AG10803 (cell line): ENCODE data around the gene TYW3.
"Not testable (repeated sequence)": the region's sequence is repeated elsewhere in the genome, so short reads cannot be mapped to it uniquely, and the experiment has no call there.

Source experiments
- DNase-seq: peaks from one replicate; pipeline ENCODE4 v3.0.0; 2010; ENCODE audit warnings: low read depth
- H3K4me3 ChIP-seq: 2 replicates; pipeline ENCODE4 v1.5.1; 2011; ENCODE audit warnings: mild to moderate bottlenecking, low read length, control low read depth
- CTCF ChIP-seq: conservative IDR thresholded peaks from 2 replicates; pipeline ENCODE4 v1.5.1; 2011; ENCODE audit warnings: mild to moderate bottlenecking, low read length, control low read depth, inconsistent platforms

The TYW3 gene

GRCh38 chr1:74755475-74755874, 22.5 kb downstream of the TYW3 start:
- no peak overlapping the region for H3K4me3 ChIP-seq
- no peak for TF ChIP-seq CTCF
- no peak for DNase-seq

GRCh38 chr1:74756650-74757049, 23.7 kb downstream of the TYW3 start:
- not testable (repeated sequence) for H3K4me3 ChIP-seq, DNase-seq

- no peak overlapping the region for H3K4me3 ChIP-seq
- no peak for DNase-seq
- no peak for TF ChIP-seq CTCF
Observed at GRCh38 chr1:74763807-74764206, 30.9 kb downstream of the TYW3 start.

GRCh38 chr1:74766579-74766978, 33.6 kb downstream of the TYW3 start:
- TF ChIP-seq CTCF = no peak
- DNase-seq = no peak
- H3K4me3 ChIP-seq = no peak overlapping the region

DNA sequence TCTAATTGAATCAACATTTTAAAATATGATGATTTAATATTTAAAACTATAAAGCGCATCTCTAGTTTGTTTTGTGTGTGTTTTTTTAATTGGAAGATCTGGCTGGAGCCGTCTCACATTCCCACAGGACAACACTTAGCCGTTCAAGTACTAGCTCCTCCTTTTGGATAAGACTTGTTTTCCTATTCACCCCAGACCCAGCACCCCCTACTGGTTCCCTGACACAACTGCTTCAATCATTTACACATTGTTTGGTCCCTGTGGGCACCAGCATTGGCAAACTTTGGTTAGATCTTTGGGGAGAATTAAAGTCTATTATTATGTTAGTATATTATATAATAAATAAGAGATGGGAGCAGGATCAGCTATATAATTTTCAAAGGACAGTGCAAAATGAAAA, 34.5 kb downstream of the TYW3 start:
- H3K4me3 ChIP-seq = no peak overlapping the region
- DNase-seq = peak; percentile 12
- TF ChIP-seq CTCF = peak; percentile 38

DNA sequence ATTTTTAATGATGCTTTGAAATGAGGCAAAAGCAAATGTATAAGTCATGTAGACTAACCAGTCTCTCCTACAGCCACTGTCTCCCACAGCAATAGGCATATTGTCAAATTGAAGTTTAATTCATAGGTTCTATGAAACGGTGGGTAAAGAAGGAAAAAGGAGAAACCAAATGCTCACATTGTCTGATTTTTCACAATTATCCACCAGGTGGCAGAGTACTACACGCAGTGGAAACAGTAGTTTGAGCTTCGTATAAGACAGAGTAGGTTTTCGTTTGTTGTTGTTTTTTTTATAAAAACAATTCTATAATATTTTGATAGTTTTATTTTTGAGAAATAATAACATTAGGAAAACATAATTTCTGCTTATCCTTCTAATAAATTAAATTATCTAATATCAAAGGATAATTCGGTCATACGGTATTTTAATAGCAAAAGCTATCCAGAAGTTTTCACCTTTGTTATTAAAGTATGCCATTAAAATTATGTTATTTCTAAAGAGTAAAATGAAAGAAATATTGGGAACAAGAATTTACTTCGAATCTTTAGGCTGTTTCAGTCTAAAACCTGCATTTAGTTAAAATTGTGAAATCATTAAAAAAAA, 39.1 kb downstream of the TYW3 start:
- no peak overlapping the region for H3K4me3 ChIP-seq
- peak; percentile 85 for TF ChIP-seq CTCF
- peak; percentile 48 for DNase-seq

DNA sequence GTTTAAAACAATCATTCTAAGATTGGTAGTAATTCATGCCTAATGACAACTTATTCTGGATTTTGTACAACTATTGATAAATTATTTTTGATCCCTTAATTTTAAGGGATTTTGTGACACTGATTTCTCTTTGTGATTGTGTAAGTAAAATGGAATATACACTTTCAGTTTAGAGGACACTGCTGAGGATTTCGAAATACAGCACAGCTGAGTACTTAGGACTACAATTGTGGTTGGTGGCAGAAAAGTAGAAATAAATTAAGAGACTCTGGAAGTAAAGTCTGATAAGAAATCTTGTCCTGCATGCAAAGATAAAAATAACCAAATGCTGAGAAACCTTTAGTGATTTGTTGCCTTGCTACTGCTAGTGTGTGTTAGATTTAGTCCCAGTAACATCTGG, 40.0 kb downstream of the TYW3 start:
- H3K4me3 ChIP-seq = no peak overlapping the region
- no peak for TF ChIP-seq CTCF
- DNase-seq = no peak

DNA sequence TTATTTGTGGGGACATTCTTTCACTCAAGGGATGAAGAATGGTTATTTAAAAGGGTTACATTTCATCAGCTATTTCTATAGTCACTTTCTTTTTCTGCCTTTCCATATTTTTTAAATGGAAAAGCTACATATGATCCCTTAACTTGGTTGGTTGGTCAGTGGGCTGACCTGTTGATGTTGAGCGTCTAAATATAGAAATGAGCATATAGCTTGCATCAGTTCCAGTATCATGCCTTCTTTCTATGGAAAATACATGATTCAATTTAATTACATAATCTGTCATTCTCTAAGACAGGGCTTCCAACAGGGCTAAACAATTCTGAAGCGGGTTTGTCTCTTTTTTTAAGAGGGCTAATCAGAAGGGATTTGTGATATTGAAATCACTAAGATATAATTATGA, 40.6 kb downstream of the TYW3 start:
- H3K4me3 ChIP-seq = no peak overlapping the region
- DNase-seq = no peak
- no peak for TF ChIP-seq CTCF
